GM21576 (cell line): ENCODE results near the gene GNAI3.
A peak's percentile ranks its signal among the peaks of the same experiment; 100 is the strongest.

Source experiments
- ATAC-seq: cut with Tn5 transposase; IDR thresholded peaks from one replicate; pipeline ENCODE4 v1.9.1; 2021; ENCODE audit warnings: mild to moderate bottlenecking, moderate library complexity; ENCODE audit not compliant: unreplicated experiment

The GNAI3 gene

DNA sequence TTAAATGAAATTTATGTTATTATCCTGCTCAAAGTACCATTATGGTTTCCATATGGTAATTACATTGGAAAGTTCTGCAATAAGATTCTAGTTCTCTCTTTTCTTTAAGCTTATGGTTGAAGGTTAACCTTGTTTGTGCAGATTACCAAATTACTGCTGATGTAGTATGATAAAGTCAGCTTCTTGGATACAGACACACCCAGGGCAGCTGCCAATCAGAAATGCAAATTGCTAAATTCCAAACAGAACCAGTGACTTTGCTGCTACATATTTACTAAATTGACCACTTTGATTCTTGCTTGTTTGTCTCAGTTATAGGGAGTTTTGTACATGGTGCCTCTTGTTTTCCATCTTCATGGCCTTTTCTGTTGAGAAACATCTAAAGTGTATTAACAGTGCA is 44.5 kb downstream of the GNAI3 start:
- ATAC-seq, result no peak

DNA sequence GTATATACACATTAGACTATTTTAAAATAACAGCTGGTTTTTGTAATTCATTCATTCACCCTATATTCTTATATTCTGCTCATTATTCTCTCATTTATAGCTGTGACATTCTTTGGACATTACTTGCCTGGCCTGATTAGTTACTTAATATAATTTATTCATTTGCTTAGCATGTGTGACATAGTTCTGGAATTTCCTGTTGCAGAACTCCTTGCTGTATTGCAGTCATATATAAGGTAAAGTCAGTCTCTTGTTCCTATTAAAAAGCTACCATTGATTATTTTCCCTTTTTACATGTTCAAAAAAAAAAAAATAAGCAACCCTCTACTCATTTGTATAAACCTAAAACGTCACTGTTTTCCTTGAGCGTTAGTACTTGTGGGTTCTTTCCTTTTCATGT is 47.1 kb downstream of the GNAI3 start:
- ATAC-seq, result no peak

DNA sequence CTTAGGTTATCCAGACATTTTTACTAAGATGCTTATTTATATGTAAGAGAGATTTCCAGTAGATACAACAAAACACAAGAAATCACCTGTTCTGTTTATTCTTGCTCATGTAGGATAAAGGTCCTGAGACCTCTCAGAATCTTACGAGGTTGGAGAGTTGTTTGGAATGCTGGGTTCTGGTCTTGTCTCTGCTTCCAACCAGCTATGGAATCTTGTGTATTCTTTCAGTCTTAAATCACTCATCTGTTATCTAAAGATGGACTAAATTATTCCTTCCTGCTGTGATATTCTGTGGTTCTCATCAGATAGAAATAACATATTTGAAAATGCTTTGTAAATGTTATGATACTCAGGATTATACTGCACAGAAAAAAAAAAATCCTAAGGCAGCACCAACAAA is 49.7 kb downstream of the GNAI3 start:
- ATAC-seq, result no peak

DNA sequence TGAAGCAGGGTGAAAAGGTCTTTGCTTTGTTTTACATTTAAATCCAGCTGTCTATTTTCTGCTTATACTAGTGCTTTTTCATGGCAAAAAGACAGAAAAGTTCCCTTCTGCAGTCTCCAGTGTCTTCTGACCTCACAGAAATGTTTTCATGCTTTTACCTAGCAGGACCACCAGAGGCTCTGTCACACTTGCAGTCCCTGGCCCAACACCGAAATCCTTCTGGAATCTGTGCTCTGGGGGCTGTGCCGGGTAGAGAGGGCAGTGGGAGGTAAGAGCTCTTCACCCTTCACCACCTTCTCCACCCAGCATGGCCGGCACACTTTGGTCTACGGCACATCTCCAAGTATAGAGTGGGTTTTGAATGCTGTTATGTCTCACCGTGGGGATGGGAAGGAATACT is 50.2 kb downstream of the GNAI3 start:
- no peak for ATAC-seq

DNA sequence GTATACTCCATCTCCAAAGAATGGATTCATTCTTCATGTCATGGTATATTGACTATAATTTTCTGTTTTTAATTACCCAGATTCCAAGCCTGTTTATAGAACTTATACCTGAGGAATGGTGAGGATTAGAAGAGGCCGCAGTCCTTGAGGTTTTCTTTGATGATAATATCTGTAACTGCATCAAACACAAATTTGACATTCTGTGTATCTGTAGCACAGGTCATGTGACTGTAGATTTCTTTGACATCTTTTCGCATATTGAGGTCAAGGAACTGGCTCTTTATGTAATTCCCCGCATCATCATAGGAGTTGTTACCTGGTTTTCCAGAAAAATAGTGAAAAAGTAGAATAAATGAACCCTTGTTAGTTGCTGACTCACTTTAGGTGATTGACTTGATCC is 54.8 kb downstream of the GNAI3 start:
- no peak for ATAC-seq

DNA sequence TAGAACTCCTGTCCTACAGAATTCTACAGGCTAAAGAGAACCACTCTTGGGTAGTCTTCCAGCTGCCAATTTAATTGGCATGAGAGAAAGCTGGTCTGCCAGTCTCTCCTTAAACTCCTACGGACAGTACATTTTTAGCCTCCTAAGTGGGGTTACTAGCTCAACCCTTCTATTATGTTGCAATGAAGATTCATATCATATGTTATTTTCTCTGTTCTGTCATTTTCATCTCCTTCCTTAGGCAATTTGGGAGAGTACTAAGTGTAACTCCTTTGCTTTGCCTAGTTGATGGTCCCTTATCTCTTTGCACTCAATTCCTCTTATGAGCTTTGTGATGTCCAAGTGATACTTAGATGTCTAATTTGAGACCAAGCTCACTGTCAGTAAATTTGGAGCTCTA is 57.0 kb downstream of the GNAI3 start:
- no peak for ATAC-seq

DNA sequence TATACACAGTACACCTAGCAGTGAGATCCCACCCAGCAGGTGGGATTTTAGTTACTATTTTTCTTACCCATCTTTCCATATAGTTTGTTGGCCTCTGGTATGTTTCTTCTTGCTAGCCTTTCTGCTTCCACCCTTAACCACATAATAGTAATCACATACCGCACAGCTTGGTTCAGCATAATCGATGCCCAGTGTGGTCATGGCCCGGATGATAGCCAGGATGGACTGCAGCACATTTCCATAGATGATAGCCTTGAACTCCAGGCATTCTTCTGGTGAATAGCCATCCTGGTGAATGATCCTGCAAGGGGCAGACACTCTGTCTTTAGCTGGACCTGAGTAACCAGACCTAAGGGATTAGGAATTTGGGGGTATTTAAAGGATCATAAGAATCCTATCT is 61.5 kb downstream of the GNAI3 start:
- ATAC-seq, result no peak

DNA sequence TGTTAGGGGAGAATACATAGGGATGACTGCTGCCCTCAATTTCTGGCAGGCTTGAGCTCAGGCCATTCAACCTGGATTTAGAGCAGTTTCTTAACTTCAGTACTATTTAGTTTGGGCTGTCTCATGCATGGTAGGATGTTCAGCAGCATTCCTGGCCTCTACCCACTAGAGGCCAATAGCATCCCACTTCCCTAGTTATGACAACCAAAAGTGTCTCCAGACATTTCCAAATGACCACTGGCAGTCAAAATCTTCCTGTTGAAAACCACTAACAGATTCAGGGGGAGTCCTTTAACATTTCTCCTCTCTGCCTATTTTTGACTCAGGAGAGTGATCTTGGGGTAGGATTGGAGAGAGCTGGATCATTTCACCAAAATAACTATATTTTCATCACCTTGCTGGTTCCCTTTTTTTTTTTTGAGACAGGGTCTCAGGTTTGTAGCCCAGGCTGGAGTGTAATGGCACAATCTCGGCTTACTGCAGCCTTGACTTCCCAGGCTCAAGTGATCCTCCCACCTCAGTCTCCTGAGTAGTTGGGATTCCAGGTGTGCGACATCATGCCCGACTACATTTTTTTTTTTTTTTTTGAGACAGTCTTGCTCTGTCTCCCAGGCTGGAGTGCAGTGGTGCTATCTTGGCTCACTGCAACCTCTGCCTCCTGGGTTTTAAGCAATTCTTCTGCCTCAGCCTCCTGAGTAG is 62.3 kb downstream of the GNAI3 start:
- no peak for ATAC-seq

DNA sequence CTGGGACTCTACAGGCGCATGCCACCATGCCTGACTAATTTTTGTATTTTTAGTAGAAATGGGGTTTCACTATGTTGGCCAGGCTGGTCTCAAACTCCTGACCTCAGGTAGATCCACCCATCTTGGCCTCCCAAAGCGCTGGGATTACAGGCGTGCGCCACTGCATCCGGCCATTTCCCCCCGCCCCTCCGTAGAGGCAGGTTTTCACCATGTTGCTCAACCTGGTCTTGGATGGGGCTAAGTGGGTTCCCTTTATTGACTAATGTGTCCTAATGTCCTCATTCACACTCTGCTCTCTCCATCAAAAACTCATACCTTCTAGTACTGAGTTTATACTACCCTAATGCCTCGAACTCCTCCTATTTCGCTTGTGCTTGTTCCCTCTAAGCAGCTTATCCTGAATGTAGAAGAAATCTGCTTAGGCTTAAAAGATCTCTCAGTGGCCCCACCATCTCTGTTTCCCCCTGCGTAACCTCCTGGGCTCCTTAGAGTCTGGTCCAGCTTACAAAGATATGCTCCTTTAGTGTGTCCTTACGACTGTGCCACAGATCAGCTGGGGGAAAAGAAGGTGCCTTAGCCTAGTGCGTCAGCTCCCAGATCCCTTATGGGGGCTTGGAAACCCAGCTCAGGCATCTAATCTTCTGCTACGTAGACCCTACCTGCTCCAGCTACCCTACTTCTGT is 63.0 kb downstream of the GNAI3 start:
- no peak for ATAC-seq

DNA sequence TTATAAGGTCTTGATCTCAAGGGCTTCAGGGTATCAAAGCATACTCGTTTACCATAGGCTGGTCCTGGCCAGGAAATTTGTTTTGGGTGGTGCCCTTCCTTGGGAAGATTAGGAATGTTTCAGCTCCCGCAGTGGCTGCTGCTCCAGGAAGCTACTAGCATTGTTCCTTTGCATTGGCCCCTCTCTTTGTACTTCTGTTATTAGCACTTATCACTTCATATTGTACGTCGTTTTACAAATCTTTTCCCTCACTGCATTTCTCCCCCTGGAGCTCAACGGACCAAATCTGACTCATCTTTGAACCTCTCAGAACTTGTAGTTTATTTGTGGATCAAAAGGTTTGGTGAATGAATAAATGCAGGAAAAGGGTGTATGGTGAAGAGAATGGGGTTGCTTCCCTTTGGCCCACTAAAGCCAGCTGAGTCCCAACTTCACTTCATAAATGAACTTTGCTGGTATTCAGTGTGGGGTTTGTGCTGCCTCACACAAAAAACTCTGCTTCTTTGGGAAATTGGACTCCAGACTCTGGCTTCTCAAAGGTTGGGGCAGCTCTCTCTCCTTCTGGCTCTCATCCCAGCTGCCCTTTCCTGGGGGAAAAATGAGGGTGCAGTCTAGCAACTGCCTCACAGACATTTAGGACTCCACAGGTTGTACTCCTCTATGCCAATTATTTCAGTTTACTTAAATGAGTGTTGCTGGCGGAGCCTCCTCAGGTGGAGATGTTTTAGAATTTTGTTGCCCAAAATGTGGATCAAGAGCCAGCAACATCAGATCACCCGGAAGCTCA is 65.1 kb downstream of the GNAI3 start:
- ATAC-seq, result no peak

DNA sequence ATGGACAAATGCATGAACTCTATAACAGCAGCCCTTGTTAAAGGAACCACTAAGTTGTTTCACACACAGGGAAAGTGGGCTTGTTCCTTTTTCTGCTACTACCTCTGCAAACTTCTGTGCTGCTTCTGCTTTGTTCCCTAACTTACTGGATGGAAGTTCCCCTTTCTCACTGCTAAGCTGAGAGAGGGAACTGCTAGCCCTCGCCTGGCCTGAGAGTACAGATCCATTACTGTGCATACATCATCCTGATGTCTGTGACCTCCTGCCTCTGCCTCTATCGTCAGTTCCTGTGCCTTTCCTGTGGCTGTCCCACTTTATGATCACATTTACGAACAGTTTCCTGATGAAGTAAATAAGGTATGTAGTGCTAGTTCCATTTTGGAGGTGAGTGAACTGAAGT is 67.5 kb downstream of the GNAI3 start:
- ATAC-seq, result no peak

DNA sequence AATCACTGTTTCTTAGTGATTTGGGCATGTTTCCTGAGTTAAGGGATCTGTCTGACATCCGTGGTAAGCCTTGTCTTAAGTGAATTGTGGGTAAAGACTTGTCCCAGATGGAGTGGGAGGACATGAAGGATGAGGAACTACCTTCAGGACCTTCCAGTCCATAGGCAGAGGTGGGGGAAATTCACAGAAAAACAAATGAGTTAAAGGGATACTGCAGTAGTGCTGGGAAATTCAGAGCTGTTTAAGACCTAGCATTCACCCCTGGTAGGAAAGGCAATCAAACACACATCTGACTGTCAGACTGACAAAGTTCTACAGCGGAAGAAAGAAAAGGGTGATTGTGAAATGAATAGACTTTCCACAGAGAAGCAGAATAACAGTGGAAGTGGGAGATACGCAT is 68.0 kb downstream of the GNAI3 start:
- ATAC-seq, result no peak

DNA sequence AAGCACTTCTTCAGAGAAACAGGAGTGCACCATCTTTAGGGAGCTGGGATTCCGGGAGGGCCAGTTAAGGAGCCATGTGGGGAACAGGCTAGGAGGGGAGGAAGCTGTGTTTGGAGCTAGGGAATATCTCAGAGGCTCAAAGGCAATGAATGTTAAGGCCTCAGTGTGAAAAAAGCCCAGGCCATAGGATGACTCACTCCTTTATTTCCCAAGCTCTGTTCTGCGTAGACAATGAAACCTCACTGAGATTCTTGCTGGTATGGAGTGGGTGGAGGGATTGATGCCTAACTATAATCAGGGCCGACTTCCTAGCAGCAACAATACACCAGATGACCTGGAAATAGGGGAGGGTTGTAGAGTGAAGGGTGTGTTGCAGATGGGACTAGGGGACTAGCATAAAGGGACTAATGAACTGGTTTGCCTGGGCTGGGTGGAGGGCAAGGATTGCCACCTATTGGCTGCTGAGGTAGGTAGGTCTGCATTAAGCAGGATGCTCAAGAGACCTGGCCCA is 68.9 kb downstream of the GNAI3 start:
- no peak for ATAC-seq

DNA sequence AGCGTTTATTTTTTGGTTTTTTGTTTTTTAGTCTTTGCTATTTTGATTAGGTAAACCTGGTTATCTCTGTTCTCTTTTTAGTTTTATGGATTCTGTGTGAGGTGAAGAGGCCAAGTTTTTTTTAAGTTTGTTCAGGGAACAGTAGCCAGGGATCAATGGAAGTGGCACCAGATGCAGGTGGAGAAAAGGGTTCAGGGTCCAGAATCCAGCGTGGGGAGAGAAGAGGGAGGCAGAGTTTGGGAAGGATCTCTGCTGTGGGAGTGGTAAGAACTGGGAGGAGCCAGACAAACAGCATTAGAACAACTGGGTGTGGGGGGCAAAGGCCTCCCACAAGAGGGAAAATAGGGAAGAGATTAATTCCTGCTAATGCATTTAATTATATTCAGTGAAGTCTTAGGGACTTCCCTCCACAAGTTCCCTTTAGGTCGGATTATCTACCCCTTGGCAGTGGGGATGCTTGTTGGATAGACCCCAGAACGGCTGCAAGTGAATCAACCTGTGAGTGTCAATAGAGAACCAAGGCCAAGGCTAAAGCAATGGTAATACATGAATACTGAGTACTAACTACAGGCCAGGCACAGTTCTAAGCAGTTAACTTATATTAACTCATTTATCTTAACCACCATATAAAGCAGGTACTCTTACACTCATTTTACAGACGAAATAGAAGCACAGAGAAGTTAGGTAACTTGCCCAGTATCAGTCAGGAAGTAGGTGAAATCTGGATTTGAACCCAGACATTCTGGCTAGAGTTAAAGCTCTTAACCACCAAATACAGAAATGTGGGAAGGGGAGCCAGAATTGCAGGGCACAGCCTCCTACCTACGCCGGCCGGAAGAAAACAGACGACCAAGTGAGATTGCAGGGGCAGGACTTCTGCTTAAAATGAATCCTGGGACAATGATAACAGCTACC is 70.5 kb downstream of the GNAI3 start:
- ATAC-seq, result no peak

DNA sequence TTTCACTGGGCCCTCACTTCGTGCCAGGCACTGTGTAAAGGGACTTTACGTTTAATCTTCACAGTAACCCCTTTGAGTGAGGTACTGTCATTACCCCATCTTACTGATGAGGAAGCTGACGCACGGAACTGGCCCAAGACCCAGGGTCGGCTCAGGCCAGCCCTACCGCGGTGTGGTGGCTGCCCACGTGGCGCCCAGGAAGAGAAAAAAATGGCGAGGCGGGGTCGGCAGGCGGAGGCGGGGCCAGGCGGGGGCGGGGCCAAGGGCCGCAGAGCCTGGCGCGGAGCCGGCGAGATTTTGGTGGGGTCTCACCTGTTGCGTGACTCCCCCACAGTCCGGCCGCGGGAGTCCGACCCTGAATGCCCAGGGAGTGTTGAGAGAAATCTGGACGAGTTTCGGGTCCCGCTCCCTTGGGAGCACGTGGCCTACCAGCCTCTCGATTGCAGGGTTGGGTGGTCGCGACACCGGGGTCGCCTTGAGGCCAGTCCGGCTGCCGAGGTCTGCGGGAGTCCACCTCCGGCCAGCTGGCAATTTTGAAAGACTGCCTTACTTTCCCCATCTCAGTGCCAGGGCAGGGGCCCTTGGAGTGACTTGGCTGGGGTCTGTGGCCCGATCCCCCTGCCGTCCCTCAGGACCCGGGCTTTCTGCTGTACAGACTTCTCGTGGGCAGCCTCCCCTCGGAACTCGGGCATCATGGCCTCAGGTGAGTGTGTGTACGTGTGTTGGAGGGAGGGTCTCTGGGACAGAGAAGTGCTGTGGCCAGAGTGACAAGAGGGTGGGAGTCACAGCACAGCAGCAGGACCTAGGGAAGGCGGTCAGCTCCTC is 71.4 kb downstream of the GNAI3 start, which contains the start of the genes AMPD2 and GNAT2:
TSS of gene AMPD2 (plus strand) at position 262 of the 825 bp plus-strand sequence. CDS start 1,339 bp downstream, outside the sequence.
TSS of gene GNAT2 (minus strand) at position 41 of the 825 bp plus-strand sequence. CDS start 6,746 bp downstream, outside the sequence.
- ATAC-seq, result peak; percentile 51

DNA sequence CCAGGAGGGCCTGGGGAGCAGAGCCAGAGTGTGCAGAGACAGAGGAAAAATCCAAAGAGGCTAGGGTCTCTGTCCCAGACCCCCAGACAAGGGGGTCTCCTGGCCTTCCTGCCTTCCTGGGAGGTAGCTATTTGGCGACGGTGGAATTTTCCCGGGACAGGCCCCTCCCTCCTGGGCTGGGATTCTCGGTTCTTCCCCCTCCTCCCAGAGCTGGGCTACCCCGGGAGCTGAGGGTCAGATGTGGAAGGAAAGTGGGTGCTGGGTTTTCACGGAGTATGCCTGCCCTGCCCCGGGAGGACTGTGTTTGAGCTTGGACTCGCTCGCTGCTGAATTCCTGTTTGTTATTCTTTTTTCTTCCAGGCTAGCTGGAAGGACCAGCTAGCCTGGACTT is 72.0 kb downstream of the GNAI3 start:
- ATAC-seq, result no peak

DNA sequence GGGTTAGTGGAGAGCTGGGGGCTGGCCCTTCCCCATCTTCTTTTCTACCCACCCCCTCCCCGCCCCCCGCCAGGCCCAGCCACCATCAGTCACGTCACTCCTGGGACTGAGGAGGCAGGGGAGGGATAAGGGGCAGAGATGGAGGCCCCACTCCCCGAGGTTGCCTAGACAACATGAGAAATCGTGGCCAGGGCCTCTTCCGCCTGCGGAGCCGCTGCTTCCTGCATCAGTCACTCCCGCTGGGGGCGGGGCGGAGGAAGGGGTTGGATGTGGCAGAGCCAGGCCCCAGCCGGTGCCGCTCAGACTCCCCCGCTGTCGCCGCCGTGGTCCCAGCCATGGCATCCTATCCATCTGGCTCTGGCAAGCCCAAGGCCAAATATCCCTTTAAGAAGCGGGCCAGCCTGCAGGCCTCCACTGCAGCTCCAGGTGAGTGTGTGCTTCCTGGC is 72.4 kb downstream of the GNAI3 start:
- peak; percentile 72 for ATAC-seq

DNA sequence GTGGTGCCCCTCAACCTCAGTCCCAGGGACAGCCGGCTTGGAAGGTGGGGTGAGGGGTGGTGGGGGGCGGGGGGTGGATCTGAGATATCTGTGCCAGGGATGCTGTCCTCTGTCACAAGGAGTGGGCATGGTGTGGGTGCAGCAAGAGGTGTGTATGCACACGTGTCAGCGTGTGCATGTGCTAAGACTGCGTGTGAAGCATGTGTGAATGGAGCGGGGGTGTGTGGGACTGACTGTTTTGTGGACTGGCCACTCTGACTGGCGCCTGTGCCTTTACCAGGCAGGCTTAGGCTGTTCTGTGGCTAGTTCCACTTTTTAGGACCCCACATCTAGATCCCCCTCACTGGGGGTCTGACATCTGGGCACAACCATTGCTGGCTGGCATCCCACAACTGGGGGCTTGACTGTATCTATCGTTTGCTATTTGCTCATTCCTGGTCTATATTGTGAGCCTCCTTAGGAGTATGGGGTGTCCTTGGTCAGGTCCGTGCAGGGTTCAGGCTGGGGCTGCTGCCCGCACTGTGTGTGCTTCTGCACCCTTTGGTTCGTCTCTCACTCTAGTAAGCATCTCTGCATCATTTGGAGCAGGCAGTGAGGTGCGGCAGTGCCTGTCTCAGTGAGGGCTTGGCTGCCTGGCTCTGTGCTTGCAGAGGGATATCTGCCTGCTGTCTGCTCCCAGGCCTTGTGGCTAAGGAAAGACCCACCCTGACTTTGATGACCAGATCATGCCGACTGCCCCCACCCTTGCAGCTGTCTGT is 73.1 kb downstream of the GNAI3 start:
- ATAC-seq, result no peak
